Loucy (cell line): ENCODE data around the gene AMHR2.

ENCODE experiments used
- EZH2phosphoT487 ChIP-seq: fragments of 200-600 bp; IDR thresholded peaks from 2 replicates; pipeline ENCODE4 v1.6.1; 2018; ENCODE audit warnings: antibody characterized with exemption, mild to moderate bottlenecking, moderate library complexity, borderline replicate concordance
- TF ChIP-seq, protein P1 (sequence below): fragments of 200-600 bp; sonication (generic); conservative IDR thresholded peaks from 2 replicates; pipeline ENCODE4 v1.5.1; 2014; ENCODE audit warnings: mild to moderate bottlenecking, antibody characterized with exemption, low read length

GRCh38 chr12:53414756-53415417 lies 8.8 kb upstream of the AMHR2 start:
- TF ChIP-seq, protein P1, sequence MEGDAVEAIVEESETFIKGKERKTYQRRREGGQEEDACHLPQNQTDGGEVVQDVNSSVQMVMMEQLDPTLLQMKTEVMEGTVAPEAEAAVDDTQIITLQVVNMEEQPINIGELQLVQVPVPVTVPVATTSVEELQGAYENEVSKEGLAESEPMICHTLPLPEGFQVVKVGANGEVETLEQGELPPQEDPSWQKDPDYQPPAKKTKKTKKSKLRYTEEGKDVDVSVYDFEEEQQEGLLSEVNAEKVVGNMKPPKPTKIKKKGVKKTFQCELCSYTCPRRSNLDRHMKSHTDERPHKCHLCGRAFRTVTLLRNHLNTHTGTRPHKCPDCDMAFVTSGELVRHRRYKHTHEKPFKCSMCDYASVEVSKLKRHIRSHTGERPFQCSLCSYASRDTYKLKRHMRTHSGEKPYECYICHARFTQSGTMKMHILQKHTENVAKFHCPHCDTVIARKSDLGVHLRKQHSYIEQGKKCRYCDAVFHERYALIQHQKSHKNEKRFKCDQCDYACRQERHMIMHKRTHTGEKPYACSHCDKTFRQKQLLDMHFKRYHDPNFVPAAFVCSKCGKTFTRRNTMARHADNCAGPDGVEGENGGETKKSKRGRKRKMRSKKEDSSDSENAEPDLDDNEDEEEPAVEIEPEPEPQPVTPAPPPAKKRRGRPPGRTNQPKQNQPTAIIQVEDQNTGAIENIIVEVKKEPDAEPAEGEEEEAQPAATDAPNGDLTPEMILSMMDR, result no peak
- no peak for TF ChIP-seq EZH2phosphoT487
